Measurements from ENCODE around the gene ATXN7L1.

The ATXN7L1 gene

GRCh38 chr7:105788356-105788755 lies 88.0 kb downstream of the ATXN7L1 start:
- H3K27ac ChIP-seq: no peak overlapping the region
- POLR2A ChIA-PET (ENCODE audit: low non-redundant PET): no interaction called here
- CTCF ChIA-PET: interaction anchor here (0.5 kb wide), 1 partner anchor 23 kb away, joined by 3 read pairs; no protein-coding TSS in a partner anchor
- no peak for DNase-seq (ENCODE audit: low spot score)
- no peak for TF ChIP-seq CTCF (conservative IDR thresholded peaks at IDR 0.05; ENCODE audit: low read depth)

GRCh38 chr7:105787793-105788192 lies 88.6 kb downstream of the ATXN7L1 start:
- no peak overlapping the region for H3K27ac ChIP-seq
- ChIA-PET POLR2A (ENCODE audit: low non-redundant PET) (no interaction called here), CTCF (interaction anchor here (1.3 kb wide), 1 partner anchor 222 kb away, joined by 3 read pairs; no protein-coding TSS in a partner anchor)
- no peak for TF ChIP-seq CTCF (conservative IDR thresholded peaks at IDR 0.05; ENCODE audit: low read depth)
- DNase-seq (ENCODE audit: low spot score): no peak

- CTCF ChIA-PET: interaction anchor here (0.6 to 1.3 kb wide), 3 partner anchors 26 to 223 kb away, joined by 3 to 4 read pairs (median 4); no protein-coding TSS in a partner anchor
- peak; percentile 26 for DNase-seq (ENCODE audit: low spot score)
- peak overlapping the region; percentile 35; the same call in 1 of the 2 replicates for H3K27ac ChIP-seq
- POLR2A ChIA-PET (ENCODE audit: low non-redundant PET): interaction anchor here (0.5 kb wide), 1 partner anchor 15 kb away, joined by 3 read pairs; no protein-coding TSS in a partner anchor
- no peak for TF ChIP-seq CTCF (conservative IDR thresholded peaks at IDR 0.05; ENCODE audit: low read depth)
Measured at GRCh38 chr7:105786520-105787470, 89.6 kb downstream of the ATXN7L1 start.

GRCh38 chr7:105782391-105783042 lies 93.9 kb downstream of the ATXN7L1 start:
- ChIA-PET POLR2A (ENCODE audit: low non-redundant PET) (no interaction called here), CTCF (interaction anchor here (0.8 kb wide), 1 partner anchor 382 kb away, joined by 3 read pairs; no protein-coding TSS in a partner anchor)
- no peak for TF ChIP-seq CTCF (conservative IDR thresholded peaks at IDR 0.05; ENCODE audit: low read depth)
- DNase-seq (ENCODE audit: low spot score): no peak
- no peak overlapping the region for H3K27ac ChIP-seq

- DNase-seq (ENCODE audit: low spot score): no peak
- CTCF ChIA-PET: interaction anchor here (0.7 kb wide), 1 partner anchor 26 kb away, joined by 6 read pairs; no protein-coding TSS in a partner anchor
- H3K27ac ChIP-seq: no peak overlapping the region
- POLR2A ChIA-PET (ENCODE audit: low non-redundant PET): no interaction called here
- no peak for TF ChIP-seq CTCF (conservative IDR thresholded peaks at IDR 0.05; ENCODE audit: low read depth)
Measured at GRCh38 chr7:105779856-105780780, 96.3 kb downstream of the ATXN7L1 start.

All from RWPE1 (cell line).